Measurements from ENCODE around the gene KLK8. TPM values are rescaled to one million over a fixed set of nuclear protein-coding genes. Genes with fewer than 3 reads are reported as not detected.

KLK8 gene
- total RNA-seq, 3 donors from 2014 or later = not detected

- Histone ChIP-seq H3K4me1 (ENCODE audit: low read depth) (no peaks in the 10 kb centered on the region), H3K36me3 (ENCODE audit: low read depth) (no peaks in the 10 kb centered on the region), H3K4me3 (no peak overlapping the region), H3K9me3 (no peaks in the 10 kb centered on the region)
- no peak for TF ChIP-seq CTCF (IDR thresholded peaks at IDR 0.05)
- DNase-seq = no peak
- ATAC-seq = no peak
- intact Hi-C loops (cut with DNase I, micrococcal nuclease) = no loop called here
Observed at GRCh38 chr19:51027126-51027806, 25.9 kb upstream of the KLK8 start.

- H3K4me3 ChIP-seq = no peak within 1 kb of the TSS
Observed at GRCh38 chr19:51026554-51026831, 25.1 kb upstream of the KLK8 start, which contains the start of gene KLK11. Gene KLK11, minus strand, starts transcription at chr19:51026616. Its CDS starts 985 bp downstream, at chr19:51025631.

GRCh38 chr19:51025809-51026553 is 24.6 kb upstream of the KLK8 start:
- ATAC-seq (no peak), DNase-seq (no peak)
- H3K9me3 ChIP-seq = no peaks in the 10 kb centered on the region
- H3K4me3 ChIP-seq = no peak overlapping the region
- intact Hi-C loops (cut with DNase I, micrococcal nuclease) = no loop called here
- no peak for TF ChIP-seq CTCF (IDR thresholded peaks at IDR 0.05)
- H3K36me3 ChIP-seq (ENCODE audit: low read depth) = no peaks in the 10 kb centered on the region
- no peaks in the 10 kb centered on the region for H3K4me1 ChIP-seq (ENCODE audit: low read depth)

More at GRCh38 chr19:51026554-51026831, 25.1 kb upstream of the KLK8 start, which contains the start of gene KLK11:
- Histone ChIP-seq H3K4me1 (ENCODE audit: low read depth) (no peaks in the 10 kb centered on the region), H3K9me3 (no peaks in the 10 kb centered on the region), H3K36me3 (ENCODE audit: low read depth) (no peaks in the 10 kb centered on the region)
- ATAC-seq (peak; percentile 53), DNase-seq (no peak)
- intact Hi-C loops (cut with DNase I, micrococcal nuclease) = no loop called here
- no peak for TF ChIP-seq CTCF (IDR thresholded peaks at IDR 0.05)

GRCh38 chr19:51025401-51025800 is 24.0 kb upstream of the KLK8 start:
- no peak for DNase-seq
- TF ChIP-seq CTCF (IDR thresholded peaks at IDR 0.05) = no peak
- ATAC-seq = no peak
- Histone ChIP-seq H3K9me3 (no peaks in the 10 kb centered on the region), H3K4me1 (ENCODE audit: low read depth) (no peaks in the 10 kb centered on the region), H3K4me3 (no peak overlapping the region), H3K36me3 (ENCODE audit: low read depth) (no peaks in the 10 kb centered on the region)
- intact Hi-C loops (cut with DNase I, micrococcal nuclease) = no loop called here

- no peaks in the 10 kb centered on the region for H3K36me3 ChIP-seq (ENCODE audit: low read depth)
- H3K4me3 ChIP-seq = no peak overlapping the region
- TF ChIP-seq CTCF (IDR thresholded peaks at IDR 0.05) = no peak
- ATAC-seq (no peak), DNase-seq (no peak)
- H3K9me3 ChIP-seq = no peaks in the 10 kb centered on the region
- intact Hi-C loops (cut with DNase I, micrococcal nuclease) = no loop called here
- no peaks in the 10 kb centered on the region for H3K4me1 ChIP-seq (ENCODE audit: low read depth)
Observed at GRCh38 chr19:51024924-51025323, 23.5 kb upstream of the KLK8 start.

Measured in mucosa of descending colon (tissue), 3 donors.